ENCODE results near the gene OTOG.
"Not testable (repeated sequence)": the region's sequence is repeated elsewhere in the genome, so short reads cannot be mapped to it uniquely, and the experiment has no call there.

The OTOG gene

DNA sequence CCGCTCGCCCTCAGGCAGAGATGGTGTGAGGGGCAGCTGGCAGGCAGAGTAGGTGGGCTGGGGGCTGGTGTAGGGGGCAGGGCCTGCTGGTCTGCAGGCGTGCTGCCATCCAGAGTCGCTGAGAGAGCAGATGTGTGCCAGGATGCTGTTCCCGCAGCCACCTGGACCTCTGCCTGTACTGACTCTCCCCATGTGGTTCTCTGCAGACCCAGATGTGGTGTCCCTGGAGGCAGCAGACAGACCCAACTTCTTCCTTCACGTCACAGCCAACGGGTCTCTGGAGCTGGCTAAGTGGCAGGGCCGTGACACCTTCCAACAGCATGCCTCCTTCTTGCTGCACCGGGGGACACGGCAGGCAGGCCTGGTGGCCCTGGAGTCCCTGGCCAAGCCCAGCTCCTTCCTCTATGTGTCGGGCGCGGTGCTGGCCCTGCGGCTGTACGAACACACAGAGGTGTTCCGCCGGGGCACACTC, 58.6 kb downstream of the OTOG start:
- no peak for DNase-seq (ENCODE audit: low read depth in 2 of 2)

GRCh38 chr11:17606233-17607082, 59.4 kb downstream of the OTOG start:
- no peak for DNase-seq (ENCODE audit: low read depth in 2 of 2)

GRCh38 chr11:17607083-17607429, 60.0 kb downstream of the OTOG start:
- DNase-seq (ENCODE audit: low read depth in 2 of 2) = no peak

DNA sequence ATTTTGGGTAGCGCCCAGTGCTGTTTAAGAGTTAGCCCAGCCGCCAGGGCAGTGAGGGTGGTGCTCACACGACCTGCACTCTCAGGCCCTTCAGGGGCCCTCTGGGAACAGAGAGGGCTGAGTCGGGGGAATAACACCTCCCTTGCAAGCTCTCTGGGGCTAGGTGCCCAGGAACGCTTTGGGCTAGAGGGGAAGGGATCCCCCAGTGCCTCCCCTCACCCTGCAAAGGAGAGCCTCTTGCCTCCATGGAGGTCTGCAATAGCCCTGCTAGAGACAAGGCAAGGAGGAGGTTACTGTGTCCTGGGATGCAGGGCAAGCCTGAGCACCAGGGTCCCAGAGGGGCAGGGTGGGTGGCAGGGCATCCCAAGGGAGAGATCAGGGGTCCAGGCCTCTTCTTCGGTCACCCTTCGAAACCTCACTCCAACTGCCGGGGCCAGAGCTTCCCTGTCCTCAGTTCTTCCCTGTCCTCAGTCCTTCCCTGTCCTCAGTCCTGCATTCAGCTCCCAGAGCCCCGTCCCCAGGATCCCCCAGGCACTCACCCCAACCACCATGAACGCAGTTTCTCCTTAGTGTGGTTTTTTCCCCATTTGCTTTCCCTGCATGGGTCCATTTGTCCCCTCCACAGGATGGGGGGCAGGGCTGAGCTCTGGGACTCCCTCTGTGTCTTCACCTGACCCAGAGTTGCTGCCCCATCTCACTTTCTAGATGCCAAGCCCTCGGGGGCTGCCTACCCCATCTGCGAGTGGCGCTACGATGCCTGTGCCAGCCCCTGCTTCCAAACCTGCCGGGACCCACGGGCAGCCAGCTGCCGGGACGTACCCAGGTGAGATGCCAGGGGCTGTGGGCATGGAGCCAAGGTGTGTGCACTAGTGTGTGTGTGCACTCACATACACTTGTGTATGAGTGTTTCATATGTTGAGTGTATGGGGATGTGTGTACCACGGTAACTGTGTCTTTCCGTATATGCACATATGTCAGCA, 60.8 kb downstream of the OTOG start:
- no peak for DNase-seq (ENCODE audit: low read depth in 2 of 2)

DNA sequence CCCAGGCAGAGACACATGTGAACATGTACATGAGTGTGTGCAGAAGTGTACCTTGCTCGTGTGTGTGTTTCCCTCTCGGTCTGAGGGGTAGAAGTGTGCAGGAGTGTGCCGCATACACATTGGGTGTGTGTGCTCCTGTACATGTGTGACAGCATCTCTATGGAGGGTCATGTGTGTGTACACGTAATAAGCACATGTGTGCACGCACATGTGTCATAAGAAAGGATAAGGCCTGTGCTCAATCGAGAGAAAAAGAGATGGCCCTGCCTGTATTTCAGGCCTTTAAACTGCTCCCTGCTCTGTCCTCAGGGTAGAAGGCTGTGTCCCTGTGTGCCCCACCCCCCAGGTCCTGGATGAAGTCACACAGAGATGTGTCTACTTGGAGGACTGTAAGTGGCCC, 61.8 kb downstream of the OTOG start:
- no peak for DNase-seq (ENCODE audit: low read depth in 2 of 2)

GRCh38 chr11:17609291-17610084, 62.4 kb downstream of the OTOG start:
- no peak for DNase-seq (ENCODE audit: low read depth in 2 of 2)

- DNase-seq (ENCODE audit: low read depth in 2 of 2) = no peak
Measured at GRCh38 chr11:17610085-17610894, 63.2 kb downstream of the OTOG start.

GRCh38 chr11:17611049-17611448, 64.0 kb downstream of the OTOG start:
- no peak for DNase-seq (ENCODE audit: low read depth in 2 of 2)

DNA sequence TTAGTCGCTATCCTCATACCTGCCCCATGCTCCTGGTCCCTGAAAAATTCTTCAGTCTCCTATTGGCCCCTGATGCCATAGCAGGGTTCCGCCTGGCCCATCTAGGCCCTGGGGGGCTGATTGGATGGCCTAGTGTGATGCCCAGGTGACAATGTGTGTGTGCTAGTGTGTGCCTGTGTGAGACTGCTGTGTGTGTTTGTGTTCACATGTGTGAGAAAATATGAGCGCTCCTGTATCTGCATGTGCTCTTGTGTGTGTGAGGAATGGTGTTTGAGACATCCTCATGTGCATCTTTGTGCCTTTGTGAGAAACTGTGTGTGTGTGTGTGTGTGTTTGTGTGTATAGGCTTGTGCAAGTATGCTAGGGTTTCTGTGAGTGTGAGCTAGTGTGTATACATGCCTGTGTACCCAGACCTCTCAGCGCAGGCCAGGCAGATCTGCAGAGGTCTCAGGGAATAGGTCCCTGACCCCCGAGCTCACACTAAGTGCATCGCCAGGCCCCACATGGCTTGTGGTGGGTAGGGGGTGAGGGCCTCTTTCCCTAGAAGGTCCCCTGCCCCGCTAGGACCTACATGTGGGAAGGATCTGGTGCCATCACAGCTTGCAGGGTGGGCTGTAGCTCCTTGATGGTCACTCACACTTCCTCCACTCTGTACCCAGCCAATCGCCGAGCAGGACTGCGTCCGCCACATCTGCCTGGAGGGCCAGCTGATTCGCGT, 64.6 kb downstream of the OTOG start:
- DNase-seq (ENCODE audit: low read depth in 2 of 2) = no peak

DNA sequence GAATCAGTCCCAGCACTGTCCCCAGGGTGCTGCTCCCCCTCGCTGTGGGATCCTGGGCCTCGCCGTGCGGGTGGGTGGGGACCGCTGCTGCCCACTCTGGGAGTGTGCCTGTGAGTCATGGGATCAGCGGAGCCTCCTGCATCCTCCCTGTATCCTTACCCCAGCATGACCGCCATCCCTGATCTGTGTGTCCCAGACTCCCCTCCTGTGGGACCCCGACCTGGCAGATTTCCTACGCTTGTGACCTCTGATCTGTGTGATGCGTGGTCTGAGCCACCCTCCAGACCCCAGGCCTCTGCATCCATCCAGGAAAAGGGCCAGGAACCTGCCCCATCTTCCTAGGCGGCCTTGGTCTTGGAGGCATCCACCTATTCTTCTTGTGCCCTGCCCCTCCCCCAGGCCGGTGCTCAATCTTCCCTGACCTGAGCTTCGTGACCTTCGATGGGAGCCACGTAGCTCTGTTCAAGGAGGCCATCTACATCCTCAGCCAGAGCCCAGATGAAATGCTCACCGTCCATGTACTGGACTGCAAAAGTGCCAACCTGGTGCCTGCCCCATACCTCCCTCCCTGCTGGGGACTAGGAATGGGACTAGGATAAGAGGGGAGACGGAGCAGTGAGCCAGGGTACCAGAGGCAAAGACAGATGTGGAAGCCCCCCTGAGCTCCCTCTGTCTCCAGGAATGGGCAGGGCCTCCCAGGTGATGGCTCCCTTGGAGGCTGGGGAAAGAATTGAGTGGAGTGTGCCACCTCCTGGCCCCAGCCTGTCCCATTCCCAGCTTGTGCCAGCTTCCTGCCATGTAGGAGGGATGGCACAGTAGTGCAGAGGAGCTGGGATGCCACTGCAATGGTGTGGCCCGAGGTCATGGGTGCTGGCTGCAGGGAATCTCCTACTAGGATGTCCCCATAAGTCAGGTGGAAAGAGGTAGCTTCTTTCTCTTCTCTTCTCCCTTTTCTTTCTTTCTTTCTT, 65.4 kb downstream of the OTOG start:
- no peak for DNase-seq (ENCODE audit: low read depth in 2 of 2)

DNA sequence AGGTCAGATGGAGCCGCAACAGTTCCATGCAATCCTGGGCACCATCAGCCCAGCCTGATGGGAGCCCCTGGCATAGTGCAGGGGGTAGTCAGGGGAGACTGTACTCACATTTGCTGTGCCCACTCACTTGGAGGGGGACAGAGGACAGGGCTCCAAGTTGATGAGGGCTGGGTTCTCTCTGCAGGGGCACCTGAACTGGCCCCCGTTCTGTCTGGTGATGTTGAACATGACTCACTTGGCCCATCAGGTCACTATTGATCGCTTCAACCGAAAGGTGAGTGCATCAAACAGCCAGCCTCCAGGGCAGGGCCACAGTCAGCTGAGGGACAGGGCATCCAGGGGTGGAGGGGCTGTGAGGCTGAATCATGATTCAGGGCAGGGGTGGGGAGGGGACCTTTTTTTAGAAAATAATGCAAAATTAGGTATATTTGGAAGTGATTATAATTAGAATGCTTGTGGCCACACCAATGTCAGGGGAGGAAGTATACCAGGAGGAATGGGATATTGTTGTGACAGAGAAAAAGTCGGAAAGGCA, 66.4 kb downstream of the OTOG start:
- DNase-seq (ENCODE audit: low read depth in 2 of 2) = no peak

DNA sequence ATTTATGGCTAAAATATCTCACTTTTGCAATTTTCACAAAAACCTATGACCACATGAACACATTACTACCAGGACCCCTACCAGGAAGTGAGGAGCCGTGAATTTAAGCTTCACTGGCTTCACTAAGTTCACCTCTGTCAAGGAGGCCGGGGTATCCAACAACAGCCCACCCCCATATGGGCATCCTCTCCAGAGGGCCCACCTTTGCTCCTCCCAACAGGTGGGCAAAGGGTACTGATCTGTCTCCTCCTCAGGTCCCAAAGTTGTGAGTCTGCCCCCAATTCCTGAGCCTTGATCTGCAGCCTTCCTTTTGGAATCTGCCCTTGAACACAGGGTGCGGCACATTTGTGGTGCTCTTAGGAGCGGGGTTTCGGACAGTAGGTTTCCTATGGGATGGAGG, 66.9 kb downstream of the OTOG start:
- no peak for DNase-seq (ENCODE audit: low read depth in 2 of 2)

DNA sequence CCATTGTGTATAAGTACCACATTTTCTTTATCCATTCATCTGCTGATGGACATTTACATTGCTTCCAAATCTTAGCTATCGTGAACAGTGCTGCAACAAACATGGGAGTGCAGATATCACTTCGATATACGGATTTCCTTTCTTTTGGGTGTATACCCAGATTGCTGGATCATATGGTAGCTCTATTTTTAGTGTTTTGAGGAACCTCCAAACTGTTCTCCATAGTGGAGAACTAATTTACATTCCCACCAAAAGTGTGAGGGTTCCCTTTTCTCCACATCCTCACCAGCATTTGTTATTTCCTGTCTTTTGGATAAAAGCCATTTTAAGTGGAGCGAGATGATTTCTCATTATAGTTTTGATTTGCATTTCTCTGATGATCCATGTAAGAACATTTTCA, 75.7 kb downstream of the OTOG start:
- DNase-seq (ENCODE audit: low read depth in 2 of 2) = not testable (repeated sequence)

GRCh38 chr11:17629113-17629512, 82.1 kb downstream of the OTOG start:
- no peak for DNase-seq (ENCODE audit: low read depth in 2 of 2)

GRCh38 chr11:17630936-17631335, 83.9 kb downstream of the OTOG start:
- DNase-seq (ENCODE audit: low read depth in 2 of 2) = no peak

DNA sequence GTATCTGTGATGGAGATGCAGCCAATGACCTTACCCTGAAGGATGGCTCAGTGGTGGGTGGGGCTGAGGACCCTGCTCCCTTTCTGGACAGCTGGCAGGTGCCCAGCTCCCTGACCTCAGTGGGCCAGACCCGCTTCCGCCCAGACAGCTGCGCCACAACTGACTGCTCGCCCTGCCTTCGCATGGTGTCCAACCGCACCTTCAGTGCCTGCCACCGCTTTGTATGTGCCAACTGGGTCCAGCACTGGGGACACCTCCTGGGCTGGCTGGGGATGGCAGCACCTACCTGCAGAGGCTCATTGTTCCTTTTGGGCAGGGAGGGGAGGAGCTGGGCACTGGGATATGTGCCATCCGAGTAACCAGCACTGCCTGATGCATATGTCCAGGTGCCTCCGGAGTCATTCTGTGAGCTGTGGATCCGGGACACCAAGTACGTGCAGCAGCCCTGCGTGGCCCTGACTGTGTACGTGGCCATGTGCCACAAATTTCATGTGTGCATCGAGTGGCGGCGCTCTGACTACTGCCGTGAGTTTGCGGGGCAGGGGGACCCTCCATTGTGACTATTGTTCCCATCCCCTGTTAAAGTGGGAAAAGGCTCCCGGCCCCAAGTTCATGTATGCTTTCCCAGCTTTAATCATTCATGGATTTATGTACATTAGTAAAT, 84.8 kb downstream of the OTOG start:
- no peak for DNase-seq (ENCODE audit: low read depth in 2 of 2)

GRCh38 chr11:17633279-17633986, 86.4 kb downstream of the OTOG start:
- no peak for DNase-seq (ENCODE audit: low read depth in 2 of 2)

Measured in activated CD8-positive, alpha-beta memory T cell treated with anti-CD3 and anti-CD28 coated beads for 4 hours (primary cell).